ENCODE data around the gene METTL22.

- TF ChIP-seq, protein P1, sequence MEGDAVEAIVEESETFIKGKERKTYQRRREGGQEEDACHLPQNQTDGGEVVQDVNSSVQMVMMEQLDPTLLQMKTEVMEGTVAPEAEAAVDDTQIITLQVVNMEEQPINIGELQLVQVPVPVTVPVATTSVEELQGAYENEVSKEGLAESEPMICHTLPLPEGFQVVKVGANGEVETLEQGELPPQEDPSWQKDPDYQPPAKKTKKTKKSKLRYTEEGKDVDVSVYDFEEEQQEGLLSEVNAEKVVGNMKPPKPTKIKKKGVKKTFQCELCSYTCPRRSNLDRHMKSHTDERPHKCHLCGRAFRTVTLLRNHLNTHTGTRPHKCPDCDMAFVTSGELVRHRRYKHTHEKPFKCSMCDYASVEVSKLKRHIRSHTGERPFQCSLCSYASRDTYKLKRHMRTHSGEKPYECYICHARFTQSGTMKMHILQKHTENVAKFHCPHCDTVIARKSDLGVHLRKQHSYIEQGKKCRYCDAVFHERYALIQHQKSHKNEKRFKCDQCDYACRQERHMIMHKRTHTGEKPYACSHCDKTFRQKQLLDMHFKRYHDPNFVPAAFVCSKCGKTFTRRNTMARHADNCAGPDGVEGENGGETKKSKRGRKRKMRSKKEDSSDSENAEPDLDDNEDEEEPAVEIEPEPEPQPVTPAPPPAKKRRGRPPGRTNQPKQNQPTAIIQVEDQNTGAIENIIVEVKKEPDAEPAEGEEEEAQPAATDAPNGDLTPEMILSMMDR (IDR thresholded peaks at IDR 0.05): no peak
- TF ChIP-seq POLR2A (IDR thresholded peaks at IDR 0.05): peak; percentile 26 to 37
Measured at GRCh38 chr16:8674413-8675022, 53.0 kb downstream of the METTL22 start, which contains the start of gene ABAT.
